IPS DF 4.7 (cell line): ENCODE data around the gene MICAL2.

Source experiments
- DNase-seq: peaks from one replicate; pipeline ENCODE4 v3.0.0-alpha.2; 2013; ENCODE audit warnings: low spot score; ENCODE audit errors: extremely low read depth

MICAL2 gene

GRCh38 chr11:12116425-12117032 lies 6.1 kb downstream of the MICAL2 start:
- no peak for DNase-seq

- DNase-seq, result no peak
Observed at GRCh38 chr11:12117200-12117599, 6.8 kb downstream of the MICAL2 start.

- no peak for DNase-seq
Observed at GRCh38 chr11:12117611-12118010, 7.2 kb downstream of the MICAL2 start.

- DNase-seq, result no peak
Observed at GRCh38 chr11:12118949-12119348, 8.6 kb downstream of the MICAL2 start.

GRCh38 chr11:12119502-12119901 lies 9.1 kb downstream of the MICAL2 start:
- DNase-seq, result no peak

- DNase-seq, result no peak
Observed at GRCh38 chr11:12120031-12121008, 9.9 kb downstream of the MICAL2 start.

- no peak for DNase-seq
Observed at GRCh38 chr11:12121011-12121410, 10.6 kb downstream of the MICAL2 start.

GRCh38 chr11:12121517-12121916 lies 11.1 kb downstream of the MICAL2 start:
- no peak for DNase-seq

GRCh38 chr11:12122083-12122482 lies 11.7 kb downstream of the MICAL2 start:
- no peak for DNase-seq

- no peak for DNase-seq
Observed at GRCh38 chr11:12123273-12123672, 12.9 kb downstream of the MICAL2 start.

- DNase-seq, result no peak
Observed at GRCh38 chr11:12123799-12124198, 13.4 kb downstream of the MICAL2 start.

GRCh38 chr11:12124306-12124705 lies 13.9 kb downstream of the MICAL2 start:
- DNase-seq, result no peak

GRCh38 chr11:12125609-12126149 lies 15.3 kb downstream of the MICAL2 start:
- no peak for DNase-seq

GRCh38 chr11:12126344-12127019 lies 16.1 kb downstream of the MICAL2 start:
- DNase-seq, result no peak

- no peak for DNase-seq
Observed at GRCh38 chr11:12127206-12127898, 17.0 kb downstream of the MICAL2 start.

- no peak for DNase-seq
Observed at GRCh38 chr11:12128301-12128751, 17.9 kb downstream of the MICAL2 start.

- DNase-seq, result no peak
Observed at GRCh38 chr11:12129227-12129626, 18.8 kb downstream of the MICAL2 start.

- DNase-seq, result no peak
Observed at GRCh38 chr11:12130180-12130980, 20.0 kb downstream of the MICAL2 start.

GRCh38 chr11:12131943-12132789 lies 21.8 kb downstream of the MICAL2 start:
- DNase-seq, result no peak
